Esophagus squamous epithelium (tissue), 4 donors: ENCODE measurements around the gene ACTN2.

ENCODE experiments used
- POLR2A ChIP-seq, 4 donors: fragments of 450-650 bp; IDR thresholded peaks; one replicate each; pipeline ENCODE4 v1.6.1; 2017; ENCODE audit warnings: antibody characterized with exemption in 4 of 4, mild to moderate bottlenecking in 4 of 4, moderate library complexity in 3 of 4
- TF ChIP-seq, protein P1 (sequence below), 6 experiments: fragments of 450-650 bp in 4 of 6; fragments of 200-600 bp in 2 of 6; sonication (generic) in 2 of 6; IDR thresholded peaks; one replicate each; pipeline ENCODE4 v1.5.1; 2016 to 2019; ENCODE audit warnings: antibody characterized with exemption in 6 of 6, mild to moderate bottlenecking in 4 of 6, moderate library complexity in 4 of 6

DNA sequence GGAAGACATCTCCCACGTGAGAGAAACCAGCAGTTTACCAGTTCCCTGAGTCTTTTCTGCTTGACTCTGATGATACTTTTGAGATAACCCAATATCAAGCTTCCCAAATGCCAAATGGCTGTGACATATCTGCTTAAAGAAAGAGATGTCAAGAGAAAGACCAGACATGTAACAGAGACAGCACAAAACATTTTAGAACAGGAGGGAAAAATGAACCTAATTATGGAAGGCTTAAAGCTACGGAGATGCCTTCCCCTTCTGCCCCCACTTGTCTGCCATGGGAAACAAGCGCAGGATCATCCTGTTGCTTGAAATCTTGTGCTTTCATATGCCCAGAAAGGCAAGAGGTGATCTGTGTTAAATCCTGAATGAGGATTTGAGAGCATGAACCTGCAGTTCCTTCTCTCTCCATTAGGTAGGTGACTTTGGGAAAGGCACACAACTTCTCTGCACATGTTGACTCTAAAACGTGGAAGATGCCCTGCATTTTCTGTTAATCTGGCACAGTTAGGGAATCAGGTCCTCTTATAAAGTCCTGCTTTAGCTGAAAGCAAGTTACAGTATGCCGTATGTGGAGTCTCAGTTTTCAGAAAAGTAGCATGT is 62.1 kb downstream of the ACTN2 start:
- TF ChIP-seq, protein P1, sequence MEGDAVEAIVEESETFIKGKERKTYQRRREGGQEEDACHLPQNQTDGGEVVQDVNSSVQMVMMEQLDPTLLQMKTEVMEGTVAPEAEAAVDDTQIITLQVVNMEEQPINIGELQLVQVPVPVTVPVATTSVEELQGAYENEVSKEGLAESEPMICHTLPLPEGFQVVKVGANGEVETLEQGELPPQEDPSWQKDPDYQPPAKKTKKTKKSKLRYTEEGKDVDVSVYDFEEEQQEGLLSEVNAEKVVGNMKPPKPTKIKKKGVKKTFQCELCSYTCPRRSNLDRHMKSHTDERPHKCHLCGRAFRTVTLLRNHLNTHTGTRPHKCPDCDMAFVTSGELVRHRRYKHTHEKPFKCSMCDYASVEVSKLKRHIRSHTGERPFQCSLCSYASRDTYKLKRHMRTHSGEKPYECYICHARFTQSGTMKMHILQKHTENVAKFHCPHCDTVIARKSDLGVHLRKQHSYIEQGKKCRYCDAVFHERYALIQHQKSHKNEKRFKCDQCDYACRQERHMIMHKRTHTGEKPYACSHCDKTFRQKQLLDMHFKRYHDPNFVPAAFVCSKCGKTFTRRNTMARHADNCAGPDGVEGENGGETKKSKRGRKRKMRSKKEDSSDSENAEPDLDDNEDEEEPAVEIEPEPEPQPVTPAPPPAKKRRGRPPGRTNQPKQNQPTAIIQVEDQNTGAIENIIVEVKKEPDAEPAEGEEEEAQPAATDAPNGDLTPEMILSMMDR (IDR thresholded peaks at IDR 0.05) = peak in 1 of 6 experiments; percentile 19
- TF ChIP-seq POLR2A (IDR thresholded peaks at IDR 0.05) = no peak
